ENCODE measurements around the gene INPP5J.
"Not testable (repeated sequence)": the region's sequence is repeated elsewhere in the genome, so short reads cannot be mapped to it uniquely, and the experiment has no call there.

The INPP5J gene

GRCh38 chr22:31102441-31103081 lies 20.2 kb upstream of the INPP5J start:
- DNase-seq = peak; percentile 99

GRCh38 chr22:31103111-31103510 lies 19.7 kb upstream of the INPP5J start:
- no peak for DNase-seq

DNA sequence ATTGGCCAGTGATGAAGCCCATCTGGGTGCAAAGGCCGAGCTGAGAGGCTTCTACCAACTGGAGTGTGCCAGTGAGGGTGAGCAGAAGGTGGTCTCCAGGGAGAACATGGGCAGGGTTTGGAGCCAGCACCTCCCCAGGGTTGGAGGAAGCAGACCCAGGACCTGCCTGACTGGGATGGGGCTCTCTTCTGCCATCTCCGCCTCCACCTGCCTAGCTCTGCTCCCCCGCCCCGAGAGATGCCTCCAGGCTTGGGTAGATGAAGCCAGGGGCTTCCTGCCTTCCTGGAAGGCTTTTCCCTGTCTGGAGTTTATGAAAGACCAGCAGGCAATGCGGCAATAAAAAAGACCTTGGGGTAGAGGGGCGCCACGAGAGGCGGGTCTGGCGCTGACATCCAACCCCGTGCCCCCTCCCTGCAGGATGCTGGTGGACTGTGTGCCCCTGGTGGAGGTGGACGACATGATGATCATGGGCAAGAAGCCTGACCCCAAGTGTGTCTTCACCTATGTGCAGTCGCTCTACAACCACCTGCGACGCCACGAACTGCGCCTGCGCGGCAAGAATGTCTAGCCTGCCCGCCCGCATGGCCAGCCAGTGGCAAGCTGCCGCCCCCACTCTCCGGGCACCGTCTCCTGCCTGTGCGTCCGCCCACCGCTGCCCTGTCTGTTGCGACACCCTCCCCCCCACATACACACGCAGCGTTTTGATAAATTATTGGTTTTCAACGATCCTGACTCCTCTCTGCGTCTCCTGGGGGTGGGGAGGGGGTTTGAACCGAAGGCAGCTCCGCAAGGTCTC lies 18.7 kb upstream of the INPP5J start:
- no peak for DNase-seq

DNA sequence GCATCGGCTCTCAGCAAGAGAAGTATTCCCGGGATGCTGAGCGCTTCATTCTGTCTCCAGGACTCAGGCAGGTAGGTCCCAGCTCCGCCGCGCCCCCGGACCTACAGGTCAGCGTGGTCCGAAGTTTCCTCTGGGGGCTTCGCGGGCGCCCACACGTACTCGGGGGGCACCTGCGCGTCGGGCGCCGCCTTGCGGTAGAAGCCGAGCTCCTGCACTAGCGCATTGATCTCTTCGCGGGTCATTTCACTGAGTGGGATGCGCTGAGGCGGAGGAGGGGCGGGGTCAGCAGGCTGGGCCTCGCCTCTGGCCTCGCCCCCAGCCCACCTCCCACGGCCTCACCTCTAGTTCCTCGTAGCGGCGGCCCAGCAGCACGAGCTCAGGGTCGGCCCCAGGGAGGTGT lies 17.9 kb upstream of the INPP5J start:
- no peak for DNase-seq

GRCh38 chr22:31105282-31105929 lies 17.4 kb upstream of the INPP5J start:
- no peak for DNase-seq

GRCh38 chr22:31106001-31106571 lies 16.7 kb upstream of the INPP5J start:
- DNase-seq = peak; percentile 31

DNA sequence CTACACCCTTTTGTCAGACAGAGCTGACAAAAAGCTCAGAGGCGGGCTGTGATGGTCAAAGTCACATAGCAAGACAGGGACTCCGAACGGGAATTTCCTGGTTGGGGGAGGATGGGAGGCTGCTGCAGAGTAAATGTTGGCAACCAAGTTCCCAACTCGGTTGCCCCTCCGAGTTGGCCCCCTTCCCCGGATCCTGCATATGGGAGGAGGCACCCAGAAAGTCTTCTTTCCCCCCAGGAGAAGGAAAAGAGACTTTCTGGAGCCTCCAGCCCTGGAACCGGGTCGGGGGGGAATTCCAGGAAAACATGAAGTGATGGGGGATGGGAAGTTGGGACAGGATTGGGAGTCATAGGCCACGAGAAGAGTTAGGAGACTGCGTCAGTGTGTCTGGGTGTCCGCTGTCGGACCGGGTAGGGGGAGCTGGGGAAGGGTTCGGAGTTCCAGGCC lies 16.0 kb upstream of the INPP5J start:
- DNase-seq = peak; percentile 58

- peak; percentile 99 for DNase-seq
Observed at GRCh38 chr22:31107178-31107893, 15.4 kb upstream of the INPP5J start, which contains the start of gene SELENOM. SELENOM (minus strand) TSS chr22:31107568; CDS start chr22:31107505, 63 bp downstream.

DNA sequence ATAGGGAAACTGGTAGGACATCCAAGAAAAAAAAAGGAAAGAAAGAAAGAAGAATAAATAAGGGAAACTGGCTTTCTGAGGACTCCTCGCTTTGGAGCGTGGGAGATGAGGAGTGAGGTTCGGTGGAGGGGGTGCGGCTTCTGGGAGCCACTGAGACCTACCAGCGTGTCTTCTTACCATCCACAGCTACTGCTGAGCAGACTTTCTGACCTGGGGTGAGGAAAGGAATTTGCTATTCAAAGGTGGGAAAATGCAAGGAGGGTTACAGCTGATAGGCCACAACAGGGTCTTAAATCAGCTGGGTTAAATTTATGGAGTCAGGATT lies 14.9 kb upstream of the INPP5J start:
- DNase-seq = no peak

DNA sequence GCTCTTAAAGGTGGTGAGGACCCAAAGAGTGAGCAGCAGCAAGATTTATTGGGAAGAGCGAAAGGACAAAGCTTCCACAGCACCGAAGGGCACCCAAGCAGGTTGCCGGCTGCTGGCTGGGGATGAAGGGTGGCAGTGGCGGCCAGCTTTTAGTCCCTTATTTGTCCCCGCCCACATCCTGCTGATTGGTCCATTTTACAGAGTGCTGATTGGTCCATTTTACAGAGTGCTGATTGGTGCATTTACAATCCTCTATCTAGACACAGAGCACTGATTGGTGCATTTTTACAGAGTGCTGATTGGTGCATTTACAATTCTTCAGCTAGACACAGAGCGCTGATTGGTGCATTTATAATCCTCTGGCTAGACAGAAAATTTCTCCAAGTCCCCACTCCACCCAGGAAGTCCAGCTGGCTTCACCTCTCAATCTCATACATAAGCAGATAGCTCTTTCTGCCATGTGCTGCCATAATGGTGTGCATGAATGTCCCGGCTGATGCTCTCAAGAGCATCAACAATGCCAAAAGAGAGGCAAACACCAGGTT lies 10.1 kb upstream of the INPP5J start:
- not testable (repeated sequence) for DNase-seq

DNA sequence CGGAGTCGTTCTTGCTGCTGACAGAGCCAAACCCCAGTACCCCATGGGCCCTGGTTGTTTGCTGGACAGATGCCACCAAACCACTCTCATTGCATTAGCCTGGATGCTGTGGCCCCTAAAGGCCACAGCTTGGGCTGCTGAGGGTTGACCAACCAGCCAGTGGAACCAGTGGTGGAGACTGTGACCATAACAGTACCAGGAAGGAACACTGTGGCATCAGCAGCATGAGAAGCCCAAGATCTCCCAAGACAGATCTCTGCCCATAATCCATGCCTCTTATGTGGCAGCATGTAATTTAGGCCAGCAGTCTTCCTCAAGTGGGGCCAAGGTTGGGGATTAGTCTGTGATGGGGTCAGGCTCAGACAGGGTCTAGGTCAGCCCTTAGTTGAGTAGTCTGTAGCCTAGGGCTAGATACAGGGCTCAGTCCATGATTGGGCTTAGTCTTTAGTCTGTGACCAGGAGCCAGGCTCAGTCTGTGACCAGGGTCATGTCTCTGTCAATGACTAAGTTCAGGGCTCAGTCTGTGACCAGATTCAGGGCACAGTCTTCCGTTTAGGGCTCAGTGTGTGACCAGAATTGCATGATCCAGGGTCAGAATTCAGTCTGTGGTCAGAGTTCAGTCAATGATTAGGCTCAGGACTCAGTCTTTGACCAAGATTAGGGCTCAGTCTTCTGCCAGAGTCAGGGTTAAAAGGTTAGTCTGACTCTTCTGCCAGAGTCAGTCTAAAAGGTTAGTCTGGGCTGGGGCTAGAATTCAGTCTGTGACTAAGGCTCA lies 4.5 kb upstream of the INPP5J start:
- no peak for DNase-seq

GRCh38 chr22:31119026-31119717 lies 3.6 kb upstream of the INPP5J start:
- DNase-seq = no peak

GRCh38 chr22:31120230-31120629 lies 2.5 kb upstream of the INPP5J start:
- DNase-seq = no peak

DNA sequence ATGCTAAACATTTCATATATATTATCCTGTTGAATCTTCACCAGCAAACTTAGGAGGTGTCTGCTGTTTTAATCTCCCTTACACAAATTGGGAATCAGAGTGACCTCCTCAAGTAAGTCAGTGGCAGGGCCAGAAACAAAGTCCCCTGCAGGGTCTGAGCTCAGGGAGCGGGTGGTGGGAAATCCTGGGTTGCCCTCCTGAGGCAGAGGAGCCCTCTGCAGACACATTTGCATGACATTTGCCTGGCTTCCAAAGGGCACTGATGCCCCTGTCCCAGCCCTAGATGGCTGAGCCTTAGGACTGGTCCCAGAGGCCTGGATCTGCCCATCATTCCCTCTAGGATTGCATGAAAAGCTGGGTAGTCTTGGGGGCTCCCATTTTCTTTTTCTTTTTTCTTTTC lies 2.1 kb upstream of the INPP5J start:
- DNase-seq = no peak

- DNase-seq = no peak
Observed at GRCh38 chr22:31121403-31121802, 1.4 kb upstream of the INPP5J start.

DNA sequence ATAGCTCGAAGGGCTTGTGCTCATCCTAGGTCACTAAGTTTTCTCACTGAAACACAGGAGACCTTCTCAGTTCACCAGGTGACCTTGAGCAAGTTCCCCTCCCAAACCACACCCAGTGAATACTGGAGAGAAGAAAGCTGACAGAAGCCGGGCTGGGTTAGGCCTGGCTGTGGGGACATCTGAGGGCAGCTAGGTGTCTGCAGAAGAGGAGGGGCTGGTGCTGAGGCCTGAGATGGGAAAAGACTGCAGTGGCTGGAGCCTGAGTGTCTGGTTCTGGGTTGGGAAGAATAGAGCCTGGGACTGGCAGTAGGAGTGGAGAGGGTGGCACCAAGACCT lies 602 bp upstream of the INPP5J start:
- no peak for DNase-seq

DNA sequence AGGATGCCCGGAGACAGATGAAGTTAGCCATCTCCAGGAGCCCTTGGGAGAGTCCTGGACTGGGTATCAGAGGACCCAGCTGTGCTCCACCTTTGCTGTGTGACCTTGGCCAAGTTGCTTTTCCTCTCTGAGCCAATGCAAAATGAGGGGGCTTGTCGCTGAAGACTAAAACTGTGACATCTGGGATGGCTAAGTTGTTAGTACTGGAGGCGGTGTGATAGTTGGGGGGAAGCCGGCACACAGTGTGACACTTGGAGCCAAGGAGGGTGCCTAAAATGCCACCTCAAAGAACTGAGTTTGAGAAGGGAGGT lies 481 bp downstream of the INPP5J start:
- no peak for DNase-seq

GRCh38 chr22:31124290-31124689 lies 1.5 kb downstream of the INPP5J start:
- no peak for DNase-seq

GRCh38 chr22:31124811-31125465 lies 2.2 kb downstream of the INPP5J start:
- DNase-seq = no peak

DNA sequence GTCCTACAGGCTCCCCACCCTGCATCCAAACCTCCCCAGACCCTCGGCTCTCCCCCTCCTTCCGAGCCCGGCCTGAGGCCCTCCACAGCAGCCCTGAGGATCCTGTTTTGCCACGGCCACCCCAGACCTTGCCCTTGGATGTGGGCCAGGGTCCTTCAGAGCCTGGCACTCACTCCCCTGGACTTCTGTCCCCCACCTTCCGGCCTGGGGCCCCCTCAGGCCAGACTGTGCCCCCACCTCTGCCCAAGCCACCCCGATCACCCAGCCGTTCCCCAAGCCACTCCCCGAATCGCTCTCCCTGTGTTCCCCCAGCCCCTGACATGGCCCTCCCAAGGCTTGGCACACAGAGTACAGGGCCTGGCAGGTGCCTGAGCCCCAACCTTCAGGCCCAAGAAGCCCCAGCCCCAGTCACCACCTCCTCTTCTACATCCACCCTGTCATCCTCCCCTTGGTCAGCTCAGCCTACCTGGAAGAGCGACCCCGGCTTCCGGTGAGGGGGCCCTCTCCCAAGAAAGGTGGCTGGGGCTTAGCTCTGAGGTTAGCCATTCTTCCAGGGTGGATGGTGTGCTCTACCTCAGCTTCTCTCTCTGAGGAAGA lies 2.9 kb downstream of the INPP5J start:
- no peak for DNase-seq
